Skeletal muscle cell (primary cell): ENCODE measurements around the gene TRIM15.
"Not testable (repeated sequence)": the region's sequence is repeated elsewhere in the genome, so short reads cannot be mapped to it uniquely, and the experiment has no call there.

Source experiments
- DNase-seq: peaks from one replicate; pipeline ENCODE4 v3.0.0-alpha.2; 2010; ENCODE audit warnings: low read depth
- H3K4me3 ChIP-seq: 2 replicates; pipeline ENCODE4 v1.5.1; 2011; ENCODE audit warnings: low read depth, mild to moderate bottlenecking, control low read depth, low read length, moderate library complexity

Gene TRIM15

GRCh38 chr6:30214657-30214982 lies 51.3 kb downstream of the TRIM15 start:
- DNase-seq = no peak
- H3K4me3 ChIP-seq = peak overlapping the region; percentile 91

- no peak overlapping the region for H3K4me3 ChIP-seq
- no peak for DNase-seq
Observed at GRCh38 chr6:30216096-30216495, 52.8 kb downstream of the TRIM15 start.

- no peak for DNase-seq
- H3K4me3 ChIP-seq = no peak overlapping the region
Observed at GRCh38 chr6:30219244-30219643, 55.9 kb downstream of the TRIM15 start.

GRCh38 chr6:30221395-30221794 lies 58.0 kb downstream of the TRIM15 start:
- not testable (repeated sequence) for H3K4me3 ChIP-seq, DNase-seq

- H3K4me3 ChIP-seq, DNase-seq: not testable (repeated sequence)
Observed at GRCh38 chr6:30221956-30222355, 58.6 kb downstream of the TRIM15 start.
